Measurements from ENCODE around the gene BUB3. TPM values are rescaled to one million over a fixed set of nuclear protein-coding genes. Genes with fewer than 3 reads are reported as not detected.

BUB3 gene
- total RNA-seq, 1 experiment from 2014 or later: 96.5 TPM

- Histone ChIP-seq H3K36me3 (ENCODE audit: low read depth) (no peaks in the 10 kb centered on the region), H3K4me3 (no peak overlapping the region), H2AFZ (no peak overlapping the region), H3K4me1 (replicated peaks; ENCODE audit: insufficient read depth) (no peaks in the 10 kb centered on the region), H3K79me2 (ENCODE audit: low read depth) (no peaks in the 10 kb centered on the region), H3F3A (ENCODE audit: insufficient read depth, low read depth) (no peaks in the 10 kb centered on the region), H3K27ac (no peak overlapping the region), H4K20me1 (ENCODE audit: insufficient read depth) (no peaks in the 10 kb centered on the region), H3K27me3 (ENCODE audit: insufficient read depth, low read depth) (no peaks in the 10 kb centered on the region), H3K4me2 (no peak overlapping the region), H3K9me3 (ENCODE audit: insufficient read depth, low read depth) (no peaks in the 10 kb centered on the region), H3K9me2 (ENCODE audit: insufficient read depth) (no peaks in the 10 kb centered on the region)
- no TSS peak for BruUV-seq (replicated peaks)
- ChIA-PET CTCF (no interaction called here), POLR2A (ENCODE audit: unreplicated experiment) (no interaction called here)
- intact Hi-C loops (cut with micrococcal nuclease; ENCODE audit: unreplicated experiment): no loop called here
- TF ChIP-seq, protein P1, sequence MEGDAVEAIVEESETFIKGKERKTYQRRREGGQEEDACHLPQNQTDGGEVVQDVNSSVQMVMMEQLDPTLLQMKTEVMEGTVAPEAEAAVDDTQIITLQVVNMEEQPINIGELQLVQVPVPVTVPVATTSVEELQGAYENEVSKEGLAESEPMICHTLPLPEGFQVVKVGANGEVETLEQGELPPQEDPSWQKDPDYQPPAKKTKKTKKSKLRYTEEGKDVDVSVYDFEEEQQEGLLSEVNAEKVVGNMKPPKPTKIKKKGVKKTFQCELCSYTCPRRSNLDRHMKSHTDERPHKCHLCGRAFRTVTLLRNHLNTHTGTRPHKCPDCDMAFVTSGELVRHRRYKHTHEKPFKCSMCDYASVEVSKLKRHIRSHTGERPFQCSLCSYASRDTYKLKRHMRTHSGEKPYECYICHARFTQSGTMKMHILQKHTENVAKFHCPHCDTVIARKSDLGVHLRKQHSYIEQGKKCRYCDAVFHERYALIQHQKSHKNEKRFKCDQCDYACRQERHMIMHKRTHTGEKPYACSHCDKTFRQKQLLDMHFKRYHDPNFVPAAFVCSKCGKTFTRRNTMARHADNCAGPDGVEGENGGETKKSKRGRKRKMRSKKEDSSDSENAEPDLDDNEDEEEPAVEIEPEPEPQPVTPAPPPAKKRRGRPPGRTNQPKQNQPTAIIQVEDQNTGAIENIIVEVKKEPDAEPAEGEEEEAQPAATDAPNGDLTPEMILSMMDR (conservative IDR thresholded peaks at IDR 0.05): no peak
- TF ChIP-seq EZH2 (IDR thresholded peaks at IDR 0.05; ENCODE audit: low read depth): no peak
- DNase-seq: no peak
Observed at GRCh38 chr10:123180101-123181090, 26.2 kb downstream of the BUB3 start.

DNA sequence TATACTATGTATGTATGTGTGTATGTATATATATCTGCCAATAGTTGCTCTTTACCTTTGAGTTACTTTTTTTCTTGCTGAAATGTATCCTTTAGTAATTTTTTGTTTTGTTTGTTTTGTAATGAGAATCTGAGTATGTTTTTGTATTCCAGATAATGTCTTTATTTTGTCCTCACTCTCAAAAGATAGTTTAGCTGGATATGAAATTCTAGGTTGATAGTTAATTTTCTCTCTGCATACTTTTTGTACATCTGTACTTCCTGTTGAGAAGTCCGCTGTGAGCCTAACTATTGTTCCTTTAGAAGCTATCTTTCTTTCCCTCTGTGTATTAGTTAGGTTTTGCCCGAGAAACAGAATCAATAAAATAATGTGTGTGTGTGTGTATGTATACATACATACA, 29.5 kb downstream of the BUB3 start:
- no peak overlapping the region for H3K4me2 ChIP-seq
- no peaks in the 10 kb centered on the region for H3K79me2 ChIP-seq (ENCODE audit: low read depth)
- H3K27ac ChIP-seq: no peak overlapping the region
- intact Hi-C loops (cut with micrococcal nuclease; ENCODE audit: unreplicated experiment): no loop called here
- CTCF ChIA-PET: no interaction called here
- H3K9me2 ChIP-seq (ENCODE audit: insufficient read depth): no peaks in the 10 kb centered on the region
- H4K20me1 ChIP-seq (ENCODE audit: insufficient read depth): no peaks in the 10 kb centered on the region
- no peak for DNase-seq
- no peaks in the 10 kb centered on the region for H3F3A ChIP-seq (ENCODE audit: insufficient read depth, low read depth)
- H3K9me3 ChIP-seq (ENCODE audit: insufficient read depth, low read depth): no peaks in the 10 kb centered on the region
- H3K4me3 ChIP-seq: no peak overlapping the region
- no peaks in the 10 kb centered on the region for H3K36me3 ChIP-seq (ENCODE audit: low read depth)
- POLR2A ChIA-PET (ENCODE audit: unreplicated experiment): no interaction called here
- H3K27me3 ChIP-seq (ENCODE audit: insufficient read depth, low read depth): no peaks in the 10 kb centered on the region
- no peaks in the 10 kb centered on the region for H3K4me1 ChIP-seq (replicated peaks; ENCODE audit: insufficient read depth)
- H2AFZ ChIP-seq: no peak overlapping the region
- no TSS peak for BruUV-seq (replicated peaks)
- no peak for TF ChIP-seq EZH2 (IDR thresholded peaks at IDR 0.05; ENCODE audit: low read depth)
- TF ChIP-seq, protein P1 (conservative IDR thresholded peaks at IDR 0.05): no peak

- H3K9me3 ChIP-seq (ENCODE audit: insufficient read depth, low read depth): no peaks in the 10 kb centered on the region
- POLR2A ChIA-PET (ENCODE audit: unreplicated experiment): no interaction called here
- no peak overlapping the region for H3K4me2 ChIP-seq
- H3K36me3 ChIP-seq (ENCODE audit: low read depth): no peaks in the 10 kb centered on the region
- no peaks in the 10 kb centered on the region for H3F3A ChIP-seq (ENCODE audit: insufficient read depth, low read depth)
- H2AFZ ChIP-seq: no peak overlapping the region
- intact Hi-C loops (cut with micrococcal nuclease; ENCODE audit: unreplicated experiment): no loop called here
- TF ChIP-seq, protein P1 (conservative IDR thresholded peaks at IDR 0.05): no peak
- no peak for TF ChIP-seq EZH2 (IDR thresholded peaks at IDR 0.05; ENCODE audit: low read depth)
- no peaks in the 10 kb centered on the region for H4K20me1 ChIP-seq (ENCODE audit: insufficient read depth)
- no peak overlapping the region for H3K27ac ChIP-seq
- BruUV-seq (replicated peaks): no TSS peak
- H3K27me3 ChIP-seq (ENCODE audit: insufficient read depth, low read depth): no peaks in the 10 kb centered on the region
- no peak for DNase-seq
- no peaks in the 10 kb centered on the region for H3K79me2 ChIP-seq (ENCODE audit: low read depth)
- H3K4me3 ChIP-seq: no peak overlapping the region
- no peaks in the 10 kb centered on the region for H3K4me1 ChIP-seq (replicated peaks; ENCODE audit: insufficient read depth)
- H3K9me2 ChIP-seq (ENCODE audit: insufficient read depth): no peaks in the 10 kb centered on the region
- CTCF ChIA-PET: no interaction called here
Observed at GRCh38 chr10:123187781-123188180, 33.6 kb downstream of the BUB3 start.
